IPS DF 4.7 (cell line): ENCODE data around the gene DNAJC6.
"Not testable (repeated sequence)": the region's sequence is repeated elsewhere in the genome, so short reads cannot be mapped to it uniquely, and the experiment has no call there.

Experiments used
- DNase-seq: peaks from one replicate; pipeline ENCODE4 v3.0.0-alpha.2; 2013; ENCODE audit warnings: low spot score; ENCODE audit errors: extremely low read depth

Gene DNAJC6

GRCh38 chr1:65355031-65355712 lies 45.8 kb downstream of the DNAJC6 start:
- DNase-seq = no peak

- no peak for DNase-seq
These were observed 48.1 kb downstream of the DNAJC6 start for GRCh38 chr1:65357291-65357960.

- no peak for DNase-seq
These were observed 50.5 kb downstream of the DNAJC6 start for GRCh38 chr1:65359888-65360287.

GRCh38 chr1:65360648-65361047 lies 51.3 kb downstream of the DNAJC6 start:
- DNase-seq = no peak

DNA sequence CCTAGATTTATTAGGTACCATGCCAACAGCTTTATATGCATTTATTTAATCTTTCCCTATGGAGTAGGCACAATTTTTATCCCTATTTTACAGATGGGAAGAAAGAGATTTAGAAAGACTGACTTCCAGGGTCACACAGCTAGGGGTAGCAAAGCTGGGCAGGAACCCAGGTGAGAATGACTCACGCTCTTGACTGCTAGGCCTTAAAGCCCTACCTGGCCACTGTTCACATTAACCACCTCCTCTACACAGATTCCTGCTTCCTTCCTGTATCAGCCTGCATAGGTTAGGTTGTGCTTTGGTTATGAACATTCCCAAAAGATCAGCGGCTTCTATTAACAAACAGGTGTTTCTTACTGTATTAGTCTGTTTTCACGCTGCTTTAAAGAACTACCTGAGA lies 53.2 kb downstream of the DNAJC6 start:
- DNase-seq = peak; percentile 5

- DNase-seq = no peak
These were observed 54.1 kb downstream of the DNAJC6 start for GRCh38 chr1:65363484-65363883.

- no peak for DNase-seq
These were observed 59.1 kb downstream of the DNAJC6 start for GRCh38 chr1:65368403-65368802.

DNA sequence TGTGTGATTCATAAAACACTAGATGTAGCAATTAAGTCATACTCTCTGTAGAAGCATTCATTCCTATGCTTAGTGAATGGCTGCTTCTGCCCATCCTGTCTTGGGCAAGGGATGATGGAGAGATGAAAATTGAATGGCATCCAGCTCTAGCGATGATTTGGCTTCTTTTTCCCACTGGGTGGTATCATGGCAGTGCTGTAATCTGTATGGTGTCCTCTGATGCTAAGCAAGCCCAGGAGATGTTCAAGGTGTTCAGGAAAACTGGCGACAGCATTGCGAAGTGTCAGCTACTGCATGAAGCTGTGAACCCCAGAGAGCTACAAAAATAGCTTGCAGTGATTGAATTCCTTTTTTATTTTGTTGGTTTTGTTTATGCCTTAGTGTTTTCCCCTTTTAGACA lies 62.2 kb downstream of the DNAJC6 start:
- no peak for DNase-seq

- DNase-seq = no peak
These were observed 63.2 kb downstream of the DNAJC6 start for GRCh38 chr1:65372557-65372956.

- no peak for DNase-seq
These were observed 68.3 kb downstream of the DNAJC6 start for GRCh38 chr1:65377496-65378246.

DNA sequence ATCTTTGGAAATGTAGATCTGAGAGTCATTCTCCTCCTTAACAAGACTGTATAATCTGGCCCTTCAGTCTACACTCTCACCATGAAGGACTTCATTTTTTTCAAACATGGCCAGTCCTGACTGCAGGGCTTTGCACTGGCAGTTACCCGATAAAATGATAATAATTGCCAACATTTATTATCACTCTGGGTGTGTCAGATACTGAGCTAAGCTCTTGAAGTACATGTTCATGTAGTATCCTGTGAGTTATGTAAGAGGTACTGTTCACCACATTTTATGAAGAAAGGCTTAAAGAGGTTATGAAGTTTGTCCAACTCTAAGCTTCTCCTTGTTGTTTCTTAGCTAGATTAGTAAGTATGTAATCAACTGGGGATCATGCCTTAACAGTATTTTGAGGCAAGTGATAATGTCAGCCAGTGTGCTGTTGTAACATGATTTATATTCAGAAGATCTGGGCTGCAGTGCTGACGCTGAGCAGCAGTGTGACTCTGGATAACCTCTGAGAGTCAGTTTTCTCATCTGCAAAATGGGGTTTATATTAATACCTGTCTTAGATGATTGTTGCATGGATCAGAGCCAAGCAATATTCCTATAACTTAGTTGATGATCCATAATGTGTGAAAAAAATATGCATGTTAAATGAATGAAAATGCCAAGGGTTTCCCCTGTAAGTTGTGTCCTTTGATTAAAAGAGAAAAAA lies 69.1 kb downstream of the DNAJC6 start:
- no peak for DNase-seq

GRCh38 chr1:65384426-65384825 lies 75.1 kb downstream of the DNAJC6 start:
- not testable (repeated sequence) for DNase-seq

DNA sequence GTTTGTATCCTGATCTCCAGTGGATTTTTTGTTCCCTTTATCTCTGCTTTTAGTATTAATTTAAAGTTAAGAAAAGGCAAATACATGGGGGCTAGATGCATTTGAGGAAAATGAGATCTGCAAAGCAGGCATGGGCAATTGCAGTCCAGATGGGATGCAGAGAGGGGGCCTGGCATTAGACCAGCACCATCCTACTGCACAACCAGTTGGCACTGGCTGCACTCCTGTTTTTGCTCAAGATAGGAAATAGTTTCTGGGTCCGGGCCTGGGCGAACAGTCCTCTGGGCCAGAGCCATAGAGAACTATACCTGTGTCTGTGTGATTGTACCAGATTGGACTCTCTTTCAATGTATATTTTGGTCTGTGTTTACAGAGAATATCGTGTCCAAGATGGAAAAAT lies 77.1 kb downstream of the DNAJC6 start:
- DNase-seq = no peak

DNA sequence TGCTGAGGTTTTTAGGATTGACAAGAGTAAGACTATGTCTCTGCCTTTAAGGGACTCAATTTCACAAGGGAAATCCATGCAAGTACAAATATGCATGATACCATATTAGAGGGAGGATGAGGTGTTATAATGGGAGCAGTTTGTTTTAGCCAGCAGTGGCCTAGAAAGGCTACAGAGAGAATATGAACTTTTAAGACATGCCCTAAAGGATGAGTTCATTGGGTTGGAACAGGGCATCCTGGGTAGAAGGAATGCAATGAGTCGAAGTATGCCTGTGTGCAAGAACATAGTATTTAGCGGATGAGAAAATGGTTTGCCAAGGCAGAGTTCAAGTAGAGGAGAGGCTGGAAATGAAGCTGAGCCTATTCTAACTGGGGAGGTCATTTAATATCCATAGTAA lies 78.5 kb downstream of the DNAJC6 start:
- no peak for DNase-seq

GRCh38 chr1:65388908-65389695 lies 79.8 kb downstream of the DNAJC6 start:
- no peak for DNase-seq

- DNase-seq = no peak
These were observed 83.2 kb downstream of the DNAJC6 start for GRCh38 chr1:65392497-65392896.

- no peak for DNase-seq
These were observed 84.0 kb downstream of the DNAJC6 start for GRCh38 chr1:65393347-65393746.

GRCh38 chr1:65393928-65394327 lies 84.6 kb downstream of the DNAJC6 start:
- DNase-seq = no peak

- no peak for DNase-seq
These were observed 86.7 kb downstream of the DNAJC6 start for GRCh38 chr1:65395887-65396612.

- DNase-seq = no peak
These were observed 88.7 kb downstream of the DNAJC6 start for GRCh38 chr1:65398083-65398482.
